GM19035 (cell line): Measurements from ENCODE around the gene CLIP2.
"Not testable (repeated sequence)": the region's sequence is repeated elsewhere in the genome, so short reads cannot be mapped to it uniquely, and the experiment has no call there.

ENCODE experiments used
- ATAC-seq: cut with Tn5 transposase; IDR thresholded peaks from one replicate; pipeline ENCODE4 v1.9.1; 2021; ENCODE audit not compliant: unreplicated experiment

Gene CLIP2

DNA sequence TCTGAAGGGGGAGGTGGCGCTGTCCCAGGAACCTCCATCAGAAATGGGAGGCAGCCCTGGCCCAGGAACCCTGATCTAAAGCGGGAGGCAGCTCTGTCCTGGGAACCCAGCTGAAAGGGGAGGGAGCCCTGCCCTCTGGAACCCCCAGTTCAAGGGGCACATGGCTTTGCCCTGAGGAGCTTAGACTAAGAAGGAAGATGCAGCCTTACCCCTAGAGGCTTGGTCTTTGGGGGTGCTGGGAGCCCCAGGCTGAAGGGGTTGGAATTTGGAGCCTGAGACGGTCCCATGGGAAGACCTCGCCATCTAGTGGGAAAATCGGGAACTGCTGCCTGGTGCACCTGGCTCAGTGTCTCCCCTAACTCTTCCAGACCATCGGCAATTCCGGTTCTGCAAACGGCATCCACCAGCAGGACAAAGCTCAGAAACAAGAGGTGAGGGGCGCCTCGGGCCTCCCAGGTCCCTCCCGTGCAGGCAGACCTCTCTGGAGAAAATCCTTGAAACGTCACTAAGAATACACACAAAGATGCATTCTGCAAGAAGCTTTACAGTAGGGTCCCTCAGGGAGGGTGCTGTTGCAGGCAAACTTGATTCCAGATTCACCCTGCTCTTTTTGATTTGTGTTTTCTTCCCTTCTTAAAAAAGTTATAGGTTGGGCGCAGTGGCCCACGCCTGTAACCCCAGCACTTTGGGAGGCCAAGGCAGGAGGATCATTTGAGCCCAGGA lies 112.1 kb downstream of the CLIP2 start:
- no peak for ATAC-seq

GRCh38 chr7:74402668-74403067 lies 113.5 kb downstream of the CLIP2 start:
- ATAC-seq = not testable (repeated sequence)

- ATAC-seq = no peak
Observed at GRCh38 chr7:74403521-74404387, 114.5 kb downstream of the CLIP2 start.

DNA sequence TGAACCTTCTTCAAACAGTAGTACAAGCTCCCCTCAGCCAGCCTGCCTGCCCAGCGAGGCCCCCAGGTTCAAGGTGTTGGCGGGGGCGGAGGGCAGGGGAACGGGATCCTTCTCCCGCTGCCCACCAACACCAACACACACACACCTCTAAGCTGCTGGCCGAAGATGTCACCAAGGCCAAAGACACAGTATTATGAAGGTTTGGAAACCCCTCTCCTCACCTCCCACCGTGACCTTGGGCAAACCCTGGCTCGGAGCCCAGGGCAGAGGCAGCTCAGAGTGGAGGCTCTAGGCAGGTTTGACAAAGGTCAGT lies 115.1 kb downstream of the CLIP2 start:
- no peak for ATAC-seq

DNA sequence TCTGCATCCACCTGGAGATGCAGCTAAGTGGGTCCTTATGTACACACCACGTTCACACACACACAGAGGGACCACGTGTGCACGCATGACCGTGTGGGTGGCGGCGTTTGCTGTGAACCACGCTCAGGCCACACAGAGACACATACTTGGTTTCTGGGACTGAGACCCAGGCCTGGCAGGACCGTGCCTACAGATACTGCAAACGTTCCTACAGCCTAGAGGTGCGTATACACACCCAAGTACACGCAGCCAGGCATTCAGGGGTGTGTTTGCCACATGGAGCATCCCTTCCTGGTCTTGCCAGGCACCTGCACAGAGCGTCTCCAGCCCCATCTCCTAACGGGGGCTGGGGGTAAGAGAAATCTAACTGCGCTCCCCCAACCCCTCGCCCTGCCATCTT lies 115.5 kb downstream of the CLIP2 start:
- ATAC-seq = no peak

DNA sequence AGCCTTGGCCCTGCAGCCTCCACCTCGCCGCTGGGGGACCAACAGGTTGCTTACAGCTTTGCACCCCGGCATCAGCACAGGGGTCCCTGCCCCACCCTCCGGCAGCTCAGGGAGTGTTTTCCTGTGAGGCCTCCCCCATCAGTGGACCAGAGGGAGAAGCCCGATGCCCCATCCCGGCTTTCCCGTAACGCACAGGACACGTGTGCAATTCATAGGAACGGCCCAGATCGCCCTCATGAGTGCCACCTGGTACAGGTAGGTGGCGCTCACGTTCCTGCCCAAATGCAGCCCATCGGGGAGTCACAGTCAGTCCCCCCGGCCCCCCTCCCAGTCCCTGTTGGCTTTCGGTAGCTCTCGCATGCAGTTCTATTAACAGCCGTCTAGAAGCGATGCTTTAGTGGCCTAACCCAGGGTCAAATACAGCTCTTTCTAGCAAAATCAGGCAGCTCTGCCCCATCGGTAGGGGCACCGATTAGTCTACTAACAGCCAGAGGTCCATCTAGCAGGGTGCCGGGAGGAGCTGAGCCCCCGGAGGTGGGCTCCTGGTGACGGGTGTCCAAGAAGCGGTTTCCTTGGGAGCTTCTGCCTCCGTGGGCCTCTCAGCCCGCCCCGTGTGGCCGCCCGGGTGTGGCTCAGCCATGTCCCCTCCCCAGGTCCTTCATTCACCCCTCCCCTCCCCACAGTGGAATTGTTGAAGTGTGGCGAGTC lies 116.1 kb downstream of the CLIP2 start:
- no peak for ATAC-seq

- no peak for ATAC-seq
Observed at GRCh38 chr7:74405899-74406512, 116.8 kb downstream of the CLIP2 start.

GRCh38 chr7:74407958-74408357 lies 118.8 kb downstream of the CLIP2 start:
- ATAC-seq = no peak

- no peak for ATAC-seq
Observed at GRCh38 chr7:74409571-74409970, 120.4 kb downstream of the CLIP2 start.

DNA sequence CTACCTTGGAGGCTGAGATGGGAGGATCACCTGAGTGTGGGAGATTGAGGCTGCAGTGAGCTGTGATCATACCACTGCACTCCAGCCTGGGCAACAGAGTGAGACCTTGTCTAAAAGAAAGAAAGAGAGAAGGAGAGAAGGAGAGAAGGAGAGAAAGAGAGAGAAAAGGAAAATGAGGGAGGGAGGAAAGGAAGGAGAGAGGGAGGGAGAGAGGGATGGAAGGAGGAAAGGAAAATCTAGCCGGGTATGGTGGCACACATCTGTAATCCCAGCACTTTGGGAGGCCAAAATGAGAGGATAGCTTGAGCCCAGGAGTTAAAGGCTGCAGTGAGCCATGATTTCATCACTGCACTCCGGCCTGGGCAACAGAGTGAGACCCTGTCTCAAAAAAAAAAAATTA lies 121.6 kb downstream of the CLIP2 start:
- ATAC-seq = no peak

GRCh38 chr7:74411571-74411970 lies 122.4 kb downstream of the CLIP2 start:
- not testable (repeated sequence) for ATAC-seq

DNA sequence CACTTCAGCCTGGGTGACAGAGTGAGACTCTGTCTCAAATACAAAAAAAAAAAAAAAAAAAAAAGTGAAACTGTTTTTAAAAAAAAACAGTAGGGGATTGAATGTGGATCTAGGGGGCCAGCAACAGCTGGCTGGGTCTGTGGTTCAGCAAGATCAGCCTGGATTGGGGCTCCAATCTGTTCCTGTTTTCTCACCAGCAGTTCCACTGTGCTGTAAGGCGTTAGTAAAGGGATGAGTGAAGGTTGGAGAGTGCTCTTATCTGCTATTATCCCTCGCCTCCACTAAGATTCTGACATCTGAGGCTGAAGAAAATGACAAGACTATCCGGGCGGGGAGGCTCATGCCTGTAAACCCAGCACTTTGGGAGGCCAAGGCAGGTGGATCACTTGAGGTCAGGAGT lies 122.8 kb downstream of the CLIP2 start:
- ATAC-seq = no peak

DNA sequence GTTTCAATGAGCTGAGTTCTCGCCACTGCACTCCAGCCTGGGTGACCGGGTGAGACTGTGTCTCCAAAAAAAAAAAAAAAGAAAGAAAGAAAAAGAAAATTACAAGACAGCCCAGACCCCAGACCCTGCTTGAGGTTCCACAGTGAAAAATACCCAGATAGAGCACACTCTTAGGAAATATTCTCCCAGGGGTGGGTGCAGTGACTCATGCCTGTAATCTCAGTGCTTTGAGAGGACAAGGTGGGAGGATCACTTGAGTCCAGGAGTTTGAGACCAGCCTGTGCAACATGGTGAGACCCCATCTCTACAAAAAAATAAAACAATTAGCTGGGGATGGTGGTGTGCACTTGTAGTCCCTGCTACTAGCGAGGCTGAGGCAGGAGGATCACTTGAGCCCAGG lies 123.4 kb downstream of the CLIP2 start:
- ATAC-seq = no peak

GRCh38 chr7:74414595-74415333 lies 125.6 kb downstream of the CLIP2 start:
- ATAC-seq = not testable (repeated sequence)

DNA sequence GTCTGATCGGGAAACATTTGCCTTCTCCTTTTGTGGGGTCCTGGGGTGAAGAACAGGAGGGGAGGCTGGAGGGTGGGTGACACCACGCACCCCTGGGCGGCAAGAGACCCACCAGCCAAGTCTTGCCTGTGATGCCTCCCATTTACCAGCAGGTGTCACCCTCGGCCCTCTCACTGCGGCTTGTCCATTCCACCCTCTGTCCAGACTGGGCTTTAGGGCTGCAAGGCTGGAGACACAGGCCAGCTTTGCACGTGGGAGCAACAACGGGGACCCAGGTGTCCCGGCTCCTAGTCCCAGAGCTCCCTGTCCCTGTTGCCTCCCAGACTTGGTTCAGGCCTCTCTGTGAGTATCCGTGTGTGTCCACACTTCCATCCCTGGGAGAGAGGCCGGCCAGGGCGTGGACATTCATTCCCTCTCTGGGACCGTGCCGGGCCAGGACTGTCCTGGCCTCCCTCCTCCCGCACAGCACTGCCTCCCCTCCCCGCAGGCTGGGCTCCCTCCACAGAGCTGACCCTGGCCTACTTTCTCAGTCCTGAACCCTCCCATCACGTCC lies 128.3 kb downstream of the CLIP2 start:
- ATAC-seq = no peak

DNA sequence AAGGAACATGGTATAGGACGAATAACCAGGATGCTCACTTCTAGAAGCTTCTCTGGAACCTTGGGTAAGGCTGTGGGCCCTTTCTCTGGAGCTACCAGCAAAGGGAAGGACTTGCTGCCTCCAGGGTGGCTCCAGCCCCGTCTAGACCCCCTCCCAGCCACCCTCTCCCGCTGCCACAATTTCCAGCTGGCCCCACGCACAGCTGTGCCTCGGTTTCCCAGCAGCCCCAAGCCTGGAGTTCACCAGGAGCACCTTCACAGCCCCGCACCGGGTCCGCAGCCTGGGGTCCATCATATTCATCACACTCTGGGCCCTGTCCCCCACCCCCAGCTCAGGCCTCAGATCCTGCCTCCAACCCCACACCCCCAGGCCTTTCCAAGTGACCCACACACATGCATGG lies 128.9 kb downstream of the CLIP2 start:
- ATAC-seq = no peak

- ATAC-seq = no peak
Observed at GRCh38 chr7:74418538-74418937, 129.3 kb downstream of the CLIP2 start.

- ATAC-seq = not testable (repeated sequence)
Observed at GRCh38 chr7:74419232-74419631, 130.0 kb downstream of the CLIP2 start.

DNA sequence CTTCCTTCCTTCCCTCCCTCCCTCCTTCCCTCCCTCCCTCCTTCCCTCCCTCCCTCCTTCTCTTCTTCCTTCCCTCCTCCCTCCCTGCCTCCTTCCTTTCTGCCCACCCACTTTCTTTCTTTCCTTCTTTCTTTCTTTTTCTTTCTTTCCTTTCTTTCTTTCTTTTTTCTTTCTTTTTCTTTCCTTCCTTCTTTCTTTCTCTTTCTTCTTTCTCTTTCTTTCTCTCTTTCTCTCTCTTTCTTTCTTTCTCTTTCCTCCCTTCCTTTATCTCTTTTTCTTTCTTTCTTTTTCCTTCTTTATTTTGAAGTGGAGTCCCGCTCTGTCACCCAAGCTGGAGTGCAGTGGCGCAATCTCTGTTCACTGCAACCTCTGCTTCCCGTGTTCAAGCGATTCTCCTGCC lies 130.8 kb downstream of the CLIP2 start:
- no peak for ATAC-seq

GRCh38 chr7:74424291-74424880 lies 135.2 kb downstream of the CLIP2 start:
- ATAC-seq = no peak
